ENCODE data around the gene GSTA4. TPM values are rescaled to one million over a fixed set of nuclear protein-coding genes. Genes with fewer than 3 reads are reported as not detected.

The GSTA4 gene
- polyA plus RNA-seq, 1 donor (not counting 4 experiments of a cell fraction or from before 2014, with no cell fraction given) = 40.2 TPM

GRCh38 chr6:53020005-53020744 is 25.1 kb upstream of the GSTA4 start:
- no peaks in the 10 kb centered on the region for H3K9me3 ChIP-seq (ENCODE audit: control insufficient read depth, low read depth, low read length)
- no peak overlapping the region for H2AFZ ChIP-seq (ENCODE audit: control insufficient read depth, low read length)
- H4K20me1 ChIP-seq (ENCODE audit: control insufficient read depth, extremely low read depth, insufficient read depth, low read length) = no peaks in the 10 kb centered on the region
- H3K9me1 ChIP-seq (ENCODE audit: control insufficient read depth, extremely low read depth, insufficient read depth, low read length) = no peaks in the 10 kb centered on the region
- no peak overlapping the region for H3K27ac ChIP-seq (ENCODE audit: control insufficient read depth, insufficient read depth, low read length)
- dilution Hi-C loops (cut with MboI; ENCODE audit: extremely low pct_ligation_motif_present, low sequenced_read_pairs) = no loop called here
- TF ChIP-seq, protein P1, sequence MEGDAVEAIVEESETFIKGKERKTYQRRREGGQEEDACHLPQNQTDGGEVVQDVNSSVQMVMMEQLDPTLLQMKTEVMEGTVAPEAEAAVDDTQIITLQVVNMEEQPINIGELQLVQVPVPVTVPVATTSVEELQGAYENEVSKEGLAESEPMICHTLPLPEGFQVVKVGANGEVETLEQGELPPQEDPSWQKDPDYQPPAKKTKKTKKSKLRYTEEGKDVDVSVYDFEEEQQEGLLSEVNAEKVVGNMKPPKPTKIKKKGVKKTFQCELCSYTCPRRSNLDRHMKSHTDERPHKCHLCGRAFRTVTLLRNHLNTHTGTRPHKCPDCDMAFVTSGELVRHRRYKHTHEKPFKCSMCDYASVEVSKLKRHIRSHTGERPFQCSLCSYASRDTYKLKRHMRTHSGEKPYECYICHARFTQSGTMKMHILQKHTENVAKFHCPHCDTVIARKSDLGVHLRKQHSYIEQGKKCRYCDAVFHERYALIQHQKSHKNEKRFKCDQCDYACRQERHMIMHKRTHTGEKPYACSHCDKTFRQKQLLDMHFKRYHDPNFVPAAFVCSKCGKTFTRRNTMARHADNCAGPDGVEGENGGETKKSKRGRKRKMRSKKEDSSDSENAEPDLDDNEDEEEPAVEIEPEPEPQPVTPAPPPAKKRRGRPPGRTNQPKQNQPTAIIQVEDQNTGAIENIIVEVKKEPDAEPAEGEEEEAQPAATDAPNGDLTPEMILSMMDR (optimal IDR thresholded peaks at IDR 0.05 in 1 of 3, IDR thresholded peaks at IDR 0.05 in 1 of 3, conservative IDR thresholded peaks at IDR 0.05 in 1 of 3; ENCODE audit: extremely low read depth in 1 of 3, insufficient read depth in 2 of 3, low read length in 3 of 3) = no peak
- TF ChIP-seq EZH2 (IDR thresholded peaks at IDR 0.05; ENCODE audit: low read length) = no peak
- no peaks in the 10 kb centered on the region for H3K4me1 ChIP-seq (ENCODE audit: control insufficient read depth, extremely low read depth, insufficient read depth, low read length)
- H3K4me2 ChIP-seq (ENCODE audit: control insufficient read depth, extremely low read depth, insufficient read depth, low read depth, low read length) = no peak overlapping the region
- peaks cover 0 to 2% of the 10 kb centered on the region in 2 experiments for H3K36me3 ChIP-seq (ENCODE audit: control insufficient read depth in 2 of 2, extremely low read depth in 1 of 2, insufficient read depth in 2 of 2, low read length in 2 of 2)
- DNase-seq (ENCODE audit: low read depth, low spot score) = no peak
- H3K4me3 ChIP-seq (ENCODE audit: control insufficient read depth in 2 of 3, extremely low read depth in 1 of 3, insufficient read depth in 2 of 3, low read depth in 1 of 3, low read length in 3 of 3) = no peak overlapping the region
- no peaks in the 10 kb centered on the region for H3K27me3 ChIP-seq (ENCODE audit: control insufficient read depth, extremely low read depth, insufficient read depth, low read length)
- H3K9ac ChIP-seq (ENCODE audit: control insufficient read depth, extremely low read depth, insufficient read depth, low read length) = no peak overlapping the region
- H3K79me2 ChIP-seq (ENCODE audit: control insufficient read depth, insufficient read depth, low read length) = no peaks in the 10 kb centered on the region
- no peak for FAIRE-seq

DNA sequence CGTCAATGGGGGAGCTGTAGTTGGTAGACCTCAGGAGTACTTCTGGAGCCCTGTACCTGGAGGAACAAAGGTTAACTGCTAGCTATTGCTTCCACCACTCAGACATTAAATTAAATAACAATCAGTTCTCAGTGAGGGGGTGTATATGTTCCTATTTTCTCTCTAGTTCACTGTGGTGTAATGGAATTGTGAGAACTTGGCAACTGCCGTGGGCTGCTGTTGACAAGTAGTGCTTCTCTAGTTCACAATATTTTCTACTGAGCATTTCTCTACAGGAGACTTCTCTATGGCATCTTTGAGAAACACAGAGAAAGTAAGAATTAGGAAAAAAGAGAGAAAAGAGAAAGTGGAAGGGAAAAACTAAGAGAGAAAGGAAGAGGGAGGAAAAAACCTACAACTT is 23.4 kb upstream of the GSTA4 start:
- Histone ChIP-seq H4K20me1 (ENCODE audit: control insufficient read depth, extremely low read depth, insufficient read depth, low read length) (no peaks in the 10 kb centered on the region), H3K27me3 (ENCODE audit: control insufficient read depth, extremely low read depth, insufficient read depth, low read length) (no peaks in the 10 kb centered on the region), H3K9ac (ENCODE audit: control insufficient read depth, extremely low read depth, insufficient read depth, low read length) (no peak overlapping the region), H3K9me3 (ENCODE audit: control insufficient read depth, low read depth, low read length) (no peaks in the 10 kb centered on the region), H3K27ac (ENCODE audit: control insufficient read depth, insufficient read depth, low read length) (no peak overlapping the region), H3K36me3 (ENCODE audit: control insufficient read depth in 2 of 2, extremely low read depth in 1 of 2, insufficient read depth in 2 of 2, low read length in 2 of 2) (peaks cover under 1 to 2% of the 10 kb centered on the region in 2 experiments), H3K79me2 (ENCODE audit: control insufficient read depth, insufficient read depth, low read length) (no peaks in the 10 kb centered on the region), H3K4me2 (ENCODE audit: control insufficient read depth, extremely low read depth, insufficient read depth, low read depth, low read length) (no peak overlapping the region), H2AFZ (ENCODE audit: control insufficient read depth, low read length) (no peak overlapping the region), H3K9me1 (ENCODE audit: control insufficient read depth, extremely low read depth, insufficient read depth, low read length) (no peaks in the 10 kb centered on the region), H3K4me3 (ENCODE audit: control insufficient read depth in 2 of 3, extremely low read depth in 1 of 3, insufficient read depth in 2 of 3, low read depth in 1 of 3, low read length in 3 of 3) (no peak overlapping the region), H3K4me1 (ENCODE audit: control insufficient read depth, extremely low read depth, insufficient read depth, low read length) (no peaks in the 10 kb centered on the region)
- dilution Hi-C loops (cut with MboI; ENCODE audit: extremely low pct_ligation_motif_present, low sequenced_read_pairs) = no loop called here
- TF ChIP-seq EZH2 (IDR thresholded peaks at IDR 0.05; ENCODE audit: low read length) = no peak
- TF ChIP-seq, protein P1 (optimal IDR thresholded peaks at IDR 0.05 in 1 of 3, IDR thresholded peaks at IDR 0.05 in 1 of 3, conservative IDR thresholded peaks at IDR 0.05 in 1 of 3; ENCODE audit: extremely low read depth in 1 of 3, insufficient read depth in 2 of 3, low read length in 3 of 3) = no peak
- FAIRE-seq (no peak), DNase-seq (ENCODE audit: low read depth, low spot score) (no peak)

All from keratinocyte (primary cell).